ENCODE measurements around the gene PPP1R7.

Gene PPP1R7

GRCh38 chr2:241114836-241115235, 35.4 kb upstream of the PPP1R7 start:
- H3K36me3 Mint-ChIP-seq, result peaks cover 21% of the 10 kb centered on the region
- H3K4me3 Mint-ChIP-seq, result no peak overlapping the region
- H3K27ac Mint-ChIP-seq, result peak overlapping the region; percentile 58

DNA sequence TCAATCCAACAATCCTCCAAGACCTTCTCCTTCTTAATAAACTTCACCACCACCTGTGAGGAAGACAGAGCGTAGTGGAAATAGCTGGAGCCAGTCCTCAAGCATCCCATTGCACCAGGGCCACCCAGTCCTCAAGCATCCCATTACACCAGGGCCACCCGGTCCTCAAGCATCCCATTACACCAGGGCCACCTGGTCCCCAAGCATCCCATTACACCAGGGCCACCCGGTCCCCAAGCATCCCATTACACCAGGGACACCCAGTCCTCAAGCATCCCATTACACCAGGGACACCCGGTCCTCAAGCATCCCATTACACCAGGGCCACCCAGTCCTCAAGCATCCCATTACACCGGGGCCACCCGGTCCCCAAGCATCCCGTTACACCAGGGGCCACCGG, 34.9 kb upstream of the PPP1R7 start:
- no peak overlapping the region for H3K4me3 Mint-ChIP-seq
- H3K9me3 Mint-ChIP-seq (ENCODE audit: low read depth), result no peaks in the 10 kb centered on the region
- H3K4me1 Mint-ChIP-seq (ENCODE audit: low read depth), result peaks cover 35% of the 10 kb centered on the region
- H3K27ac Mint-ChIP-seq, result peak overlapping the region; percentile 58
- peaks cover 22% of the 10 kb centered on the region for H3K36me3 Mint-ChIP-seq
- no peaks in the 10 kb centered on the region for H3K27me3 Mint-ChIP-seq

More at GRCh38 chr2:241114836-241115235, 35.4 kb upstream of the PPP1R7 start:
- H3K27me3 Mint-ChIP-seq, result no peaks in the 10 kb centered on the region
- peaks cover 39% of the 10 kb centered on the region for H3K4me1 Mint-ChIP-seq (ENCODE audit: low read depth)
- H3K9me3 Mint-ChIP-seq (ENCODE audit: low read depth), result no peaks in the 10 kb centered on the region

GRCh38 chr2:241116606-241117560, 33.4 kb upstream of the PPP1R7 start:
- Mint-ChIP-seq H3K36me3 (peaks cover 30% of the 10 kb centered on the region), H3K27ac (no peak overlapping the region), H3K27me3 (no peaks in the 10 kb centered on the region)

GRCh38 chr2:241118737-241119505, 31.3 kb upstream of the PPP1R7 start:
- Mint-ChIP-seq H3K4me1 (ENCODE audit: low read depth) (peaks cover 11% of the 10 kb centered on the region), H3K36me3 (peaks cover 28% of the 10 kb centered on the region), H3K9me3 (ENCODE audit: low read depth) (no peaks in the 10 kb centered on the region), H3K27me3 (no peaks in the 10 kb centered on the region), H3K27ac (no peak overlapping the region), H3K4me3 (no peak overlapping the region)

More at GRCh38 chr2:241116606-241117560, 33.4 kb upstream of the PPP1R7 start:
- no peaks in the 10 kb centered on the region for H3K9me3 Mint-ChIP-seq (ENCODE audit: low read depth)
- H3K4me1 Mint-ChIP-seq (ENCODE audit: low read depth), result peaks cover 23% of the 10 kb centered on the region
- no peak overlapping the region for H3K4me3 Mint-ChIP-seq

DNA sequence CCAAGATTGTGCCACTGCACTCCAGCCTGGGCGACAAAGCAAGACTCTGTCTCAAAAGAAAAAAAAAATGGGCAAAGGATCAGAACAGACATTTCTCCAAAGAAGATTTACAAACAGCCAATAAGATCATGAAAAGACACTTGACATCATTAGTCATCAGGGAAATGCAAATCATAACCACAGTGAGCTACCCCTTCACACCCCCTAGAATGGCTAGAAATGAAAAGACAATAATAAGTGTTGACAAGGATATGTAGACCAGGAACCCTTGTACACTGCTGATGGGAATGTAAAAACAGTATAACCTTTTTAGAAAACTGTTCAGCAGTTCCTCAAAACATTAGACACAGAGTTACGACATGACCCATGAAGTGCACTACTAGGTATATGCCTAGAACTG, 29.8 kb upstream of the PPP1R7 start:
- H3K36me3 Mint-ChIP-seq, result peaks cover 18% of the 10 kb centered on the region
- no peaks in the 10 kb centered on the region for H3K27me3 Mint-ChIP-seq
- no peak overlapping the region for H3K27ac Mint-ChIP-seq
- no peaks in the 10 kb centered on the region for H3K9me3 Mint-ChIP-seq (ENCODE audit: low read depth)
- H3K4me3 Mint-ChIP-seq, result no peak overlapping the region
- peaks cover 10% of the 10 kb centered on the region for H3K4me1 Mint-ChIP-seq (ENCODE audit: low read depth)

GRCh38 chr2:241121008-241121407, 29.3 kb upstream of the PPP1R7 start:
- peaks cover 17% of the 10 kb centered on the region for H3K36me3 Mint-ChIP-seq
- no peaks in the 10 kb centered on the region for H3K27me3 Mint-ChIP-seq

GRCh38 chr2:241122376-241123002, 27.8 kb upstream of the PPP1R7 start:
- no peak overlapping the region for H3K27ac Mint-ChIP-seq
- peaks cover 15% of the 10 kb centered on the region for H3K4me1 Mint-ChIP-seq (ENCODE audit: low read depth)
- no peak overlapping the region for H3K4me3 Mint-ChIP-seq
- H3K27me3 Mint-ChIP-seq, result no peaks in the 10 kb centered on the region
- no peaks in the 10 kb centered on the region for H3K9me3 Mint-ChIP-seq (ENCODE audit: low read depth)
- H3K36me3 Mint-ChIP-seq, result peaks cover 13% of the 10 kb centered on the region

More at GRCh38 chr2:241121008-241121407, 29.3 kb upstream of the PPP1R7 start:
- Mint-ChIP-seq H3K4me3 (no peak overlapping the region), H3K4me1 (ENCODE audit: low read depth) (peaks cover 12% of the 10 kb centered on the region), H3K27ac (peak overlapping the region; percentile 30), H3K9me3 (ENCODE audit: low read depth) (no peaks in the 10 kb centered on the region)

DNA sequence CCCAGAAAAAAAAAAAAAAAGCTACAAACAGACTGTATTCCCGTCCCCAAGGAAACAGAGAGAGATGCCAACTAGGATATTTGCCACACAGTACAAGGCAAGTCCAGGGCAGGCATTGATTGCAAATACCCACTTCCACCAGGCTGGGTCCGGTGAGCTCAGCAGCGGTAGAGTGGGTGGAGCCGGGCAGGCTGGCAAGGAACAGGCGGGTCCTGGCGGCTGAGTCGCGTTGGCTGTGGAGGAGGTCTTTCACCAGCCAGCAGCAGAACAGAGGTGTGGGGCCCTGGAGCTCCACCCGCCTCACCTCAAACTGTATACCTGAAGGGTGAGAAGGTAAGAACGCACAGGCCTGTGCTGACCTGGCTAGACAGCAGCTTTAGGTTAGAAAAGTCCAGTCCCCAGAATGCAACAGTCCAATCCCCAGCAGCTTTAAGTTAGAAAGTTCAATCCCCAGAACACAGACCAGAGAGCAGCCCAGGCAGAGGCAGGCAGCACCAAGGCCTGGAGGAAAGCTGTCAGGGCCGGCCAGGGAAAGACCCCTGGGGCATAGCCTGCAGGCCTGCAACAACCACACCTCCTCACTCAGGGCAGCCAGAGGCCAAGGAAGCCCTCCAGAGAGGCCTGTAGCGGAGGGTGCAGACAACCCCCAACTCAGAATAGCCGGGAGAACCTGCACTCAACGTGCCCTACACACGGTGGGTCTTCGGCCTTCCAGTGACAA, 26.3 kb upstream of the PPP1R7 start:
- H3K9me3 Mint-ChIP-seq (ENCODE audit: low read depth), result no peaks in the 10 kb centered on the region
- no peaks in the 10 kb centered on the region for H3K27me3 Mint-ChIP-seq
- peaks cover 11% of the 10 kb centered on the region for H3K36me3 Mint-ChIP-seq
- H3K4me3 Mint-ChIP-seq, result no peak overlapping the region
- H3K27ac Mint-ChIP-seq, result peak overlapping the region; percentile 58
- peaks cover 22% of the 10 kb centered on the region for H3K4me1 Mint-ChIP-seq (ENCODE audit: low read depth)

DNA sequence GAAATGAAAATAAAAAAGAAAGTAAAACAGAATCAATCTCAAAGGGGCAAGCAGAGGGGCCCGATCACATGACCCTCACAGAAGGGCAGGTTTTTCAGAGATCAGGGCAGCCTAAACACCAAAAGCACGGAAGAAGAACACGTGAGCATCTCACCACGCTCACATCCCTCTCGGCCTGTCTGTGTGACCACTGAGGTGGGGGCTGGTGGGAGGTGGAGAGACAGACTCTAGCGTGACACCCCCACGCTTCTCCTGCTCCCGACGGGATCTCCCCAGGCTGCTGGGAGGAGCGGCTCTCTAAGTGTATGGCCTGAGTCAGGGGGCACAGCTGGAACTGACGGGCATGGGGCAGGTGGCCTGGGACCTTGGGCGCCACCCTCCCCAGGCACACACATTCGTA, 24.6 kb upstream of the PPP1R7 start:
- Mint-ChIP-seq H3K36me3 (peaks cover 9% of the 10 kb centered on the region), H3K9me3 (ENCODE audit: low read depth) (no peaks in the 10 kb centered on the region), H3K27ac (peak overlapping the region; percentile 34), H3K4me1 (ENCODE audit: low read depth) (peaks cover 18% of the 10 kb centered on the region), H3K27me3 (no peaks in the 10 kb centered on the region), H3K4me3 (no peak overlapping the region)

GRCh38 chr2:241126201-241126611, 24.1 kb upstream of the PPP1R7 start:
- H3K27ac Mint-ChIP-seq, result no peak overlapping the region
- peaks cover 18% of the 10 kb centered on the region for H3K4me1 Mint-ChIP-seq (ENCODE audit: low read depth)
- H3K4me3 Mint-ChIP-seq, result no peak overlapping the region
- H3K9me3 Mint-ChIP-seq (ENCODE audit: low read depth), result no peaks in the 10 kb centered on the region
- H3K36me3 Mint-ChIP-seq, result peaks cover 6% of the 10 kb centered on the region
- H3K27me3 Mint-ChIP-seq, result no peaks in the 10 kb centered on the region

- Mint-ChIP-seq H3K9me3 (ENCODE audit: low read depth) (no peaks in the 10 kb centered on the region), H3K4me1 (ENCODE audit: low read depth) (peaks cover 18% of the 10 kb centered on the region), H3K27me3 (no peaks in the 10 kb centered on the region), H3K36me3 (peaks cover 6% of the 10 kb centered on the region), H3K4me3 (no peak overlapping the region), H3K27ac (no peak overlapping the region)
These were observed 23.5 kb upstream of the PPP1R7 start for GRCh38 chr2:241126771-241127202.

- H3K36me3 Mint-ChIP-seq, result peaks cover 11% of the 10 kb centered on the region
- H3K4me1 Mint-ChIP-seq (ENCODE audit: low read depth), result peaks cover 19% of the 10 kb centered on the region
- no peaks in the 10 kb centered on the region for H3K9me3 Mint-ChIP-seq (ENCODE audit: low read depth)
- no peaks in the 10 kb centered on the region for H3K27me3 Mint-ChIP-seq
- H3K4me3 Mint-ChIP-seq, result peak overlapping the region; percentile 57
- peak overlapping the region; percentile 91 for H3K27ac Mint-ChIP-seq
These were observed 22.0 kb upstream of the PPP1R7 start for GRCh38 chr2:241128266-241128665.

DNA sequence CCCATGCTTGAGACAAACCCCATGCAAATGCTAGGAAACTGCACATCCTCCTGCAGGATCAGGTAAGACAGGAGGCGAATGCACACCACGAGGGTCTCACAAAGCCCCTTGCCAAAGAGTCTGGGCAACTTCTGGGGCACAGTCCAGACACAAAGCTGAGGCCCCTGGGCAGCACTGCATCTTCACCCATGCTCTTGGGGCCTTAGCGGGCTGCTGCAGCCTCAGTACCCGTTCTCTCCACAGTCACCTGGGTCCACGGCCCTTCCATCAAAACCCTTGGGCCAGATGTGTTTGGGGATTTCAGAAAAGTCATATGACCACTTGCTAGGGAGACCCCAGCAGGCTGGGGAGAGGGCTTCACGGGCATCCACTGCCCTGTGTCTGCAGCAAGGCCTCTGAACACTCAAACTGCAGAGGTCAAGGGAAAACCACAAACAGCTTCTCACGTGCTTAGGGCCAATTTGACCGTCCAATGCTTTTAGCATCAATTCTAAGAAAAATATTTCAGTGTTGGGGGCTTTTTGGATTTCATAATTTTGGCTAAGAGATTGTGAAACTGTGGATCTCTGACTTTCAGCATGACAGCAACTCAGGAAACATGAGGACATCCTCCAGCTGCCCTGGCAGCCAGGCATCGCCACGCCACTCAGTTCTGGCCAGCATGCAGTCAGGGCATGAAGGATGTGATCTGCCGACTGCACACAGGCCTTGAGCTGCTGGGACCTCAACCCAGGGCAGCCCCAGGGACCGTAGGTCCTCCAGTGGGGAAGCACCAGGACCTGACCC, 21.0 kb upstream of the PPP1R7 start:
- Mint-ChIP-seq H3K36me3 (peaks cover 11% of the 10 kb centered on the region), H3K27me3 (no peaks in the 10 kb centered on the region), H3K9me3 (ENCODE audit: low read depth) (no peaks in the 10 kb centered on the region), H3K27ac (peak overlapping the region; percentile 34), H3K4me1 (ENCODE audit: low read depth) (peaks cover 16% of the 10 kb centered on the region), H3K4me3 (no peak overlapping the region)
